Measurements from ENCODE around the gene NMNAT3.

NMNAT3 gene

DNA sequence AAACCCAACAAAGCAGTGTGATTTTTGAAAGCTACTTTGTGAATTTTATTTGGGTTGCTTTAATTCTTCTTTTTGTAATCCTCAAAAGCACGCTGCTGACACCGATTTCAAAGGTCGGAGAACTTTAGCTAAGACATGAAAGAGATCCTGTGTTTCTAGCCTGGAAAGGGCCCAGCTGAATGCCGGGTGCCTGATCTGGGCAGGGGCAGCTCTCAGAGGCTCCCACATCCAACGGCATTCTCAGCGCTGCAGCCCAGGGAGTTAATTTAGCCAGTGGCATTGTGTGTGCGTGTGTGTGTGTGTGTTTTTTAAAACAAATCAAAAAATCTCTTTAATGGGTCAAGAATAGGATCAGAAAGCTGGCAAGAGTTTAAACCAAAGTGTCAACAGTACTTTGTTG lies 144.8 kb downstream of the NMNAT3 start:
- no peak for DNase-seq (ENCODE audit: low read depth)
- no peak overlapping the region for H3K4me3 ChIP-seq (ENCODE audit: low read length)
- TF ChIP-seq, protein P1, sequence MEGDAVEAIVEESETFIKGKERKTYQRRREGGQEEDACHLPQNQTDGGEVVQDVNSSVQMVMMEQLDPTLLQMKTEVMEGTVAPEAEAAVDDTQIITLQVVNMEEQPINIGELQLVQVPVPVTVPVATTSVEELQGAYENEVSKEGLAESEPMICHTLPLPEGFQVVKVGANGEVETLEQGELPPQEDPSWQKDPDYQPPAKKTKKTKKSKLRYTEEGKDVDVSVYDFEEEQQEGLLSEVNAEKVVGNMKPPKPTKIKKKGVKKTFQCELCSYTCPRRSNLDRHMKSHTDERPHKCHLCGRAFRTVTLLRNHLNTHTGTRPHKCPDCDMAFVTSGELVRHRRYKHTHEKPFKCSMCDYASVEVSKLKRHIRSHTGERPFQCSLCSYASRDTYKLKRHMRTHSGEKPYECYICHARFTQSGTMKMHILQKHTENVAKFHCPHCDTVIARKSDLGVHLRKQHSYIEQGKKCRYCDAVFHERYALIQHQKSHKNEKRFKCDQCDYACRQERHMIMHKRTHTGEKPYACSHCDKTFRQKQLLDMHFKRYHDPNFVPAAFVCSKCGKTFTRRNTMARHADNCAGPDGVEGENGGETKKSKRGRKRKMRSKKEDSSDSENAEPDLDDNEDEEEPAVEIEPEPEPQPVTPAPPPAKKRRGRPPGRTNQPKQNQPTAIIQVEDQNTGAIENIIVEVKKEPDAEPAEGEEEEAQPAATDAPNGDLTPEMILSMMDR (conservative IDR thresholded peaks at IDR 0.05; ENCODE audit: low read depth, low read length), result no peak

DNA sequence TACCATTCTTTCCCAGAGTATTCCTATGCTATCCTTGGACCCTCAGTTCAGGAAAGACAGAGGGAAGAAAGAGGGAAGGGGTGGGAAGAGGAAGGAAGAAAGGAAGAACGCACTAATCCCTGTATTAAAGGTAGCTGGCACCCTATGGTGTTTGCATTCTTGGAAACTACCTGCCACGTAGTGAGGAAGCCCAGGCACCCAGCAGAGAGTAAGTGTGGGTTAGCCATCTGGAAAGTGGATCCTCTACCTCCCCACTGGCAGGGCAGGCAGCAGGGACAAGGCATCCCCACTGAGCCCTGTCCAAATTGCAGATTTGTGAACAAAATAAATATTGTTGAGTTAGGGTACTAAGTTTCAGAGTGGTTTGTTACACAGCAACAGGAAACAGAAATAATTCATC lies 147.1 kb downstream of the NMNAT3 start:
- DNase-seq (ENCODE audit: low read depth), result no peak
- no peak overlapping the region for H3K4me3 ChIP-seq (ENCODE audit: low read length)
- TF ChIP-seq, protein P1 (conservative IDR thresholded peaks at IDR 0.05; ENCODE audit: low read depth, low read length), result no peak

DNA sequence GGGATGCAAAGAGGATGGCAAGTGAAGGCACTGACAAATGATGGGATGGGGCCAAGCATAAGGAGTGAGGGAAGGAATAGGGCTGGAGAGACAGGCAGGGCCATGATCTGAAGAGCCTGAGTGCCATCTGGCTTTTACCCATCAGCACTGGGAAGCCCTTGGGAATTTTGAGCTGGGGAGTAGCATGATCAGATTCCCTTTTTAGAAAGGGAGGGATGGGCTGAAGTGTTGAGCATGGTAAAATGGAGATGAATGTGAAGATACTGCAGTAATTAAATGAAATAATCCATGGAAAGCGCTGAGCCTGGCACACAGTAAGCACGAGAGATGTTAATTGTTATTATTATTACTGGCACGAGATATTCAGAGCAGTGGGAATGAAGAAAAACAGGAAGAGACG lies 148.1 kb downstream of the NMNAT3 start:
- DNase-seq (ENCODE audit: low read depth), result no peak
- TF ChIP-seq, protein P1 (conservative IDR thresholded peaks at IDR 0.05; ENCODE audit: low read depth, low read length), result no peak
- H3K4me3 ChIP-seq (ENCODE audit: low read length), result no peak overlapping the region

DNA sequence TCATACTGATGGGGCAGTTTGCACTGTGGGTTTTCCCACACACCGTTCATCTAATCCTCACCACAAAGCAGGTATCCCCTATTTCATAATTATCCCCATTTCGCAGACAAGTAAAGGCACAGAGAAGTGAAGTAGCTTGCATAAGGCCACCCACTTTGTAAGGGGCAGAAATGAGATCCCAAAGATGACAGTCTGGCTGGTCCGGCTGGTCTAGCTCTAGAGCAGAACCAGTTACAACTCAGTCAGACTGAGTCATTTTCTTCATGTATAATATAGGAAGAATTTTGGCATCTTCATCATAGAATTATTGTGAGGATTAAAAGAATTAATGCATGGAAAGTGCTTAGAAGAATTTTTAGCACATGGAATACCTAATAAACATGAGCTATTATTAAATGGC lies 148.8 kb downstream of the NMNAT3 start:
- TF ChIP-seq, protein P1 (conservative IDR thresholded peaks at IDR 0.05; ENCODE audit: low read depth, low read length), result no peak
- DNase-seq (ENCODE audit: low read depth), result no peak
- H3K4me3 ChIP-seq (ENCODE audit: low read length), result no peak overlapping the region

DNA sequence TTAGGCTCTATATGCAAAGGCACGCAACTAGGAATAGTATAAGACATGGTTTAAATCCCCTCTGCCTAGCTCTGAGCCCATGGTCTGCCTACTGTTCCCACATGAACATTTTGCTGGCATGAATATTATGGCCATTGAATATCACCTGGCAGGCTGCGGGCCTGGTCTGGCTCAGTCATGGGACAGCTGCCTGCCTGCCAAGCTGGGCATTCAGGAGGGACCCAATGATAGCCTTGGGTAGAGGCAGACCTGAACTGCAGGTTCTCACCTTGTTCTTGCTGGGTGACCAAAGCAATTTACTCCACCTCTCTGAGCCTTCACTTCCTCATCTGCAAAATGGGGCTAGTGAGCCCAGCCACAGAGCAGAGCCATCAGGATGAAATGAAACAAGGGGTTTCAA lies 149.5 kb downstream of the NMNAT3 start:
- TF ChIP-seq, protein P1 (conservative IDR thresholded peaks at IDR 0.05; ENCODE audit: low read depth, low read length), result no peak
- H3K4me3 ChIP-seq (ENCODE audit: low read length), result no peak overlapping the region
- DNase-seq (ENCODE audit: low read depth), result no peak

DNA sequence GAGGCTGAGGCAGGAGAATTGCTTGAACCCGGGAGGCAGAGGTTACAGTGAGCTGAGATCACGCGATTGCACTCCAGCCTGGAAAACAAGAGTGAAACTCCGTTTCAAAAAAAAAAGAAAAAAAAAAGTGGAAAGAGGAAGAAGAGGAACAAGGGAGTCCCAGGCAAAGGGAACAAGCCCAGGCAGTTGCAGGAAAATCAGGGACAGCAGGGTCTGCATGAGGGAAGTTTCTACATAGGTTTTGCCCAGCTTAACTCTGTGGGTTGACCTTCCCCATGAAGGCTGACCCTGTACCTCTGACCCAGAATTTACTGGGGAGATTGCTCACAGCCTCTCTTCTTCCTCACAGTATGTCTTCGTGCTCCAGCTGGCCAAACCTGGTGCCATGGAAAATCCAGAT lies 150.5 kb downstream of the NMNAT3 start:
- TF ChIP-seq, protein P1 (conservative IDR thresholded peaks at IDR 0.05; ENCODE audit: low read depth, low read length), result no peak
- DNase-seq (ENCODE audit: low read depth), result no peak
- no peak overlapping the region for H3K4me3 ChIP-seq (ENCODE audit: low read length)

DNA sequence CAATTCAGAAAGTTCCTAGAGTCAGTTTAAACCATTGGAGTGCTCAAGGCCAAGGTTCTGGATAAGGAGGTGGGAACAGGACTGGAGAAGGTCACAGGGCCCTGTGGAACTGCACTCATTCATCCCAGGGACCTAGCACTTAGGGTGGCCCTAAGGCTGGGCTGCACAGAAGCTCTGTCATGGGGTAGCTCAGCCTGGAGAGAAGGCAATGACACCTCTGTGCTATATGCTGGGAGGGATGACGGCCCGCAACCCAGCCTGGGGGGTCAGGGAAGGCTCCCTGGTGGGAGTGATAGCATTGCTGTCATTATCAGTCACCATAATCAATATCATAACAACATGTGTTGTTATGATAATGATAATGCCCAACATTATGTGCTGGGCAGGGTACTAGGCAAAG lies 151.6 kb downstream of the NMNAT3 start:
- DNase-seq (ENCODE audit: low read depth), result no peak
- H3K4me3 ChIP-seq (ENCODE audit: low read length), result no peak overlapping the region
- TF ChIP-seq, protein P1 (conservative IDR thresholded peaks at IDR 0.05; ENCODE audit: low read depth, low read length), result no peak

Data from retinal pigment epithelial cell (primary cell).